ENCODE data around the gene PPIL1. TPM values are rescaled to one million over a fixed set of nuclear protein-coding genes. Genes with fewer than 3 reads are reported as not detected.

The PPIL1 gene
- total and polyA plus RNA-seq, 4 donors, result 15.8 to 23.9 (median 20.3) TPM

DNA sequence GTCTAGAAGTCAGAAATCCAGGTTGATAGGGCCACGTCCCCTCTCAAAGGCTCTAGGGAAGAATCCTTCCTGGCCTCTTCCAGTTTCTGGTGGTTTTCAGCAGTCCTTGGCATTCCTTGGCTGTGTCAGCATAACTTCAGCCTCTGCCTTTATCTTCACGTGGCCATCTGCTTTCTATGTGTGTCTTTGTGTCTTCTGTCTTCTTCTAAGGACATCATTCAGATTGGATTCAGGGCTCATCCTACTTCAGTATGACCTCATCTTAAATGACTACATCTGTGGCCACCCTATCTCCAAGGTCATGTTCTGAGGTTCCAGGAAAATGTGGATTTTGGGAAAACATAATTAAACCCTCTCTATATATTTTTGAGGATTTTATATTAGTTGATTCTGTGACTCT is 34.1 kb upstream of the PPIL1 start:
- no peaks in the 10 kb centered on the region for H3K27me3 ChIP-seq (ENCODE audit: control insufficient read depth in 4 of 4, insufficient read depth in 4 of 4, low read length in 3 of 4)
- peaks cover 6 to 17% (median 11%) of the 10 kb centered on the region in 4 donors for H3K4me1 ChIP-seq (ENCODE audit: control insufficient read depth in 4 of 4, insufficient read depth in 4 of 4, low read length in 3 of 4)
- H3K9me3 ChIP-seq (ENCODE audit: control insufficient read depth in 4 of 4, low read length in 3 of 4), result no peaks in the 10 kb centered on the region
- no peak overlapping the region for H3K9ac ChIP-seq (ENCODE audit: low read depth in 1 of 2, low read length in 2 of 2)
- no peak overlapping the region for H3K4me3 ChIP-seq (ENCODE audit: low read depth in 1 of 3, low read length in 3 of 3)
- peaks cover 4 to 11% (median 7%) of the 10 kb centered on the region in 4 donors for H3K36me3 ChIP-seq (ENCODE audit: control insufficient read depth in 4 of 4, insufficient read depth in 3 of 4, low read depth in 1 of 4, low read length in 3 of 4)
- TF ChIP-seq FOXA2 (IDR thresholded peaks at IDR 0.05), result no peak
- no peak for TF ChIP-seq EGR1 (IDR thresholded peaks at IDR 0.05; ENCODE audit: low read depth in 2 of 2)
- TF ChIP-seq FOXA1 (IDR thresholded peaks at IDR 0.05), result no peak
- TF ChIP-seq JUND (IDR thresholded peaks at IDR 0.05), result no peak
- TF ChIP-seq, protein P1, sequence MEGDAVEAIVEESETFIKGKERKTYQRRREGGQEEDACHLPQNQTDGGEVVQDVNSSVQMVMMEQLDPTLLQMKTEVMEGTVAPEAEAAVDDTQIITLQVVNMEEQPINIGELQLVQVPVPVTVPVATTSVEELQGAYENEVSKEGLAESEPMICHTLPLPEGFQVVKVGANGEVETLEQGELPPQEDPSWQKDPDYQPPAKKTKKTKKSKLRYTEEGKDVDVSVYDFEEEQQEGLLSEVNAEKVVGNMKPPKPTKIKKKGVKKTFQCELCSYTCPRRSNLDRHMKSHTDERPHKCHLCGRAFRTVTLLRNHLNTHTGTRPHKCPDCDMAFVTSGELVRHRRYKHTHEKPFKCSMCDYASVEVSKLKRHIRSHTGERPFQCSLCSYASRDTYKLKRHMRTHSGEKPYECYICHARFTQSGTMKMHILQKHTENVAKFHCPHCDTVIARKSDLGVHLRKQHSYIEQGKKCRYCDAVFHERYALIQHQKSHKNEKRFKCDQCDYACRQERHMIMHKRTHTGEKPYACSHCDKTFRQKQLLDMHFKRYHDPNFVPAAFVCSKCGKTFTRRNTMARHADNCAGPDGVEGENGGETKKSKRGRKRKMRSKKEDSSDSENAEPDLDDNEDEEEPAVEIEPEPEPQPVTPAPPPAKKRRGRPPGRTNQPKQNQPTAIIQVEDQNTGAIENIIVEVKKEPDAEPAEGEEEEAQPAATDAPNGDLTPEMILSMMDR (IDR thresholded peaks at IDR 0.05; ENCODE audit: low read depth, low read length, missing input control), result no peak
- TF ChIP-seq RAD21 (IDR thresholded peaks at IDR 0.05), result no peak
- TF ChIP-seq, protein P2, sequence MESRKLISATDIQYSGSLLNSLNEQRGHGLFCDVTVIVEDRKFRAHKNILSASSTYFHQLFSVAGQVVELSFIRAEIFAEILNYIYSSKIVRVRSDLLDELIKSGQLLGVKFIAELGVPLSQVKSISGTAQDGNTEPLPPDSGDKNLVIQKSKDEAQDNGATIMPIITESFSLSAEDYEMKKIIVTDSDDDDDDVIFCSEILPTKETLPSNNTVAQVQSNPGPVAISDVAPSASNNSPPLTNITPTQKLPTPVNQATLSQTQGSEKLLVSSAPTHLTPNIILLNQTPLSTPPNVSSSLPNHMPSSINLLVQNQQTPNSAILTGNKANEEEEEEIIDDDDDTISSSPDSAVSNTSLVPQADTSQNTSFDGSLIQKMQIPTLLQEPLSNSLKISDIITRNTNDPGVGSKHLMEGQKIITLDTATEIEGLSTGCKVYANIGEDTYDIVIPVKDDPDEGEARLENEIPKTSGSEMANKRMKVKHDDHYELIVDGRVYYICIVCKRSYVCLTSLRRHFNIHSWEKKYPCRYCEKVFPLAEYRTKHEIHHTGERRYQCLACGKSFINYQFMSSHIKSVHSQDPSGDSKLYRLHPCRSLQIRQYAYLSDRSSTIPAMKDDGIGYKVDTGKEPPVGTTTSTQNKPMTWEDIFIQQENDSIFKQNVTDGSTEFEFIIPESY (IDR thresholded peaks at IDR 0.05), result no peak
- no peak for DNase-seq (ENCODE audit: low spot score)
- no peak overlapping the region for H3K27ac ChIP-seq (ENCODE audit: low read depth in 1 of 2, low read length in 2 of 2)
- 87% methylated on average over 2 of the region's 2 CpGs for WGBS

DNA sequence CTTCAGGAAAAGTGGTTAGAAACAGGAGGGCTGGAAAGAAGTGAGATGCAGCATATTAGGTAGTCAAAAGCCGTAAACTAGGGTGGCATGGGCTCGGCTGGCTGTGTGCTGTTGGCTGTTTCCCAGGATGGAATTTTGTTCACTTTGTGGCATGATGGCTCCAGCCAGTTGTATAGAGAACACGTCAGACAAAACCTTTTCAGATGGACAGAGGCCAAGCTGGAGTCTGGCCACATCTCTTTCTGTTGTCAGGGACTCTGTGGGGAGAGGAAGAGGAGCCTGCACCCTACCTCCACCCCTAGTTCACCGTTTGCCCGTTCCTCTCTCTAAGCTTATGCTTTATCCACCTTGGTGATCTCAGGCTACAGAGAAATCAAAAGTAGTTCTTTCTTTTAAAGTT is 33.2 kb upstream of the PPIL1 start:
- Histone ChIP-seq H3K4me1 (ENCODE audit: control insufficient read depth in 4 of 4, insufficient read depth in 4 of 4, low read length in 3 of 4) (peaks cover 0 to 13% (median 9%) of the 10 kb centered on the region in 4 donors), H3K36me3 (ENCODE audit: control insufficient read depth in 4 of 4, insufficient read depth in 3 of 4, low read depth in 1 of 4, low read length in 3 of 4) (peaks cover 6 to 14% (median 11%) of the 10 kb centered on the region in 4 donors)
- DNase-seq (ENCODE audit: low spot score), result no peak

DNA sequence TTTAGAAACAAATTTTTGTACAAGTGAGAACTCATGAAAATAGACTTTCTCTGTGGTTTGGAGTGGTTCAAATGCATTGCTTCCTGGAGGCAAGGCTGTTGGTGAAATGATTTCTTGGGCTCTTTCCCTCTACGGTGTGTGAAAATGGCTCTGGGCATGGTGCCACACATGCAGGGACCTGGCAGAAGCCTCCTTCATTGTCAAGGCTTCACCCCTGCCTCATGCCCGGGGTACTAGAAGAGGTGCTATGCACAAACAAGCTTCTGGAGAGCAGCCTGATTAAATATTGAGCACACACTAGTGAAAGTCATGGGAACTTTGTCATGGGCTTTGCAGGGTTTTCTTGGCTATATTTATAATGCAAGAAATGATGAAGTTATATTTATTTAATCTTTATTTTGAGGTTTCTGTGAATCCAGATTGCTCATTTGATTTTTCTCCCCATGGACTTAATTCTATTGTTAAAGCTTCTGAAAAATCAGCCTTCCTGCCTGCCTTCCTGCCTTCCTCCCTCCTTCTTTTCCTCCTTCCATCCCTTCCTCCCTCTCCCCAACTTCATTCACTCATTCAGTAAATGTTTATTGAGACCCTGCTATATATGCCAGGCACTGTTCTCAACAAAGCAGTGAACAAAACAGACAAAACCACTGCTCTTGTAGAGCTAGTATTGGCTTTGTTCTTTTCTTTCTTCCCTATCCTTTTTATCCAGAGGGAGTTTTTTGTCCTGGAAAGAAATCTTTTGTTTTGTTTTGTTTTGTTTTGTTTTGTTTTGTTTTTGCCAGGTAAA is 32.1 kb upstream of the PPIL1 start:
- 11% methylated on average over 2 of the region's 2 CpGs for WGBS
- Histone ChIP-seq H3K9ac (ENCODE audit: low read depth in 1 of 2, low read length in 2 of 2) (peak overlapping the region in 1 of 2 donors; percentile 34), H3K27me3 (ENCODE audit: control insufficient read depth in 4 of 4, insufficient read depth in 4 of 4, low read length in 3 of 4) (no peaks in the 10 kb centered on the region), H3K36me3 (ENCODE audit: control insufficient read depth in 4 of 4, insufficient read depth in 3 of 4, low read depth in 1 of 4, low read length in 3 of 4) (peaks cover 6 to 20% (median 17%) of the 10 kb centered on the region in 4 donors), H3K4me3 (ENCODE audit: low read depth in 1 of 3, low read length in 3 of 3) (no peak overlapping the region), H3K27ac (ENCODE audit: low read depth in 1 of 2, low read length in 2 of 2) (no peak overlapping the region), H3K9me3 (ENCODE audit: control insufficient read depth in 4 of 4, low read length in 3 of 4) (no peaks in the 10 kb centered on the region), H3K4me1 (ENCODE audit: control insufficient read depth in 4 of 4, insufficient read depth in 4 of 4, low read length in 3 of 4) (peaks cover 0 to 13% (median 8%) of the 10 kb centered on the region in 4 donors)
- DNase-seq (ENCODE audit: low spot score), result no peak
- TF ChIP-seq FOXA1 (IDR thresholded peaks at IDR 0.05) (peak; percentile 22), NR2F2 (IDR thresholded peaks at IDR 0.05) (no peak), RXRA (IDR thresholded peaks at IDR 0.05) (peak in 1 of 2 donors; percentile 65), GABPA (IDR thresholded peaks at IDR 0.05 in 1 of 2, conservative IDR thresholded peaks at IDR 0.05 in 1 of 2) (peak in 1 of 2 donors; percentile 39), TAF1 (conservative IDR thresholded peaks at IDR 0.05) (no peak), YY1 (IDR thresholded peaks at IDR 0.05) (peak; percentile 78), FOXA2 (IDR thresholded peaks at IDR 0.05) (peak; percentile 42), HNF4A (conservative IDR thresholded peaks at IDR 0.05) (peak; percentile 48 to 65), JUND (IDR thresholded peaks at IDR 0.05) (peak in 1 of 2 donors; percentile 45), RAD21 (IDR thresholded peaks at IDR 0.05) (peak; percentile 26 to 29), EGR1 (IDR thresholded peaks at IDR 0.05; ENCODE audit: low read depth in 2 of 2) (no peak), HNF4G (IDR thresholded peaks at IDR 0.05) (no peak), SP1 (IDR thresholded peaks at IDR 0.05) (peak; percentile 37)
- TF ChIP-seq, protein P2 (IDR thresholded peaks at IDR 0.05), result peak; percentile 60
- TF ChIP-seq, protein P1 (IDR thresholded peaks at IDR 0.05; ENCODE audit: low read depth, low read length, missing input control), result no peak
- TF ChIP-seq, protein P3, sequence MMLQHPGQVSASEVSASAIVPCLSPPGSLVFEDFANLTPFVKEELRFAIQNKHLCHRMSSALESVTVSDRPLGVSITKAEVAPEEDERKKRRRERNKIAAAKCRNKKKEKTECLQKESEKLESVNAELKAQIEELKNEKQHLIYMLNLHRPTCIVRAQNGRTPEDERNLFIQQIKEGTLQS (IDR thresholded peaks at IDR 0.05), result no peak

More for the DNA sequence above, 33.2 kb upstream of the PPIL1 start:
- TF ChIP-seq GABPA (IDR thresholded peaks at IDR 0.05 in 1 of 2, conservative IDR thresholded peaks at IDR 0.05 in 1 of 2) (no peak), JUND (IDR thresholded peaks at IDR 0.05) (no peak)
- TF ChIP-seq, protein P4, sequence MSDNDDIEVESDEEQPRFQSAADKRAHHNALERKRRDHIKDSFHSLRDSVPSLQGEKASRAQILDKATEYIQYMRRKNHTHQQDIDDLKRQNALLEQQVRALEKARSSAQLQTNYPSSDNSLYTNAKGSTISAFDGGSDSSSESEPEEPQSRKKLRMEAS (IDR thresholded peaks at IDR 0.05), result no peak
- Histone ChIP-seq H3K9ac (ENCODE audit: low read depth in 1 of 2, low read length in 2 of 2) (no peak overlapping the region), H3K9me3 (ENCODE audit: control insufficient read depth in 4 of 4, low read length in 3 of 4) (no peaks in the 10 kb centered on the region), H3K27ac (ENCODE audit: low read depth in 1 of 2, low read length in 2 of 2) (no peak overlapping the region), H3K4me3 (ENCODE audit: low read depth in 1 of 3, low read length in 3 of 3) (no peak overlapping the region), H3K27me3 (ENCODE audit: control insufficient read depth in 4 of 4, insufficient read depth in 4 of 4, low read length in 3 of 4) (no peaks in the 10 kb centered on the region)
- 79% methylated on average over 5 of the region's 5 CpGs for WGBS

Data from liver (tissue), 9 donors.